Panc1 (cell line): ENCODE data around the gene UNC13B. TPM values are rescaled to one million over a fixed set of nuclear protein-coding genes. Genes with fewer than 3 reads are reported as not detected.

ENCODE experiments used
- ATAC-seq: fragments of 200-7000 bp; cut with Tn5 transposase; 2 replicates; pipeline ENCODE4 v1.9.1; 2020; ENCODE audit warnings: mild to moderate bottlenecking, moderate library complexity
- BruUV-seq: library from RNA; stranded (reverse); fragments of 400-500 nt; replicated peaks from 2 replicates; lab custom pipeline; 2021; lab: Mats Ljungman, UMichigan
- CTCF ChIA-PET: fragments of 300-600 bp; sonication (Branson Sonifier 250); formaldehyde crosslinking; loops from one replicate; lab custom pipeline; 2022; ENCODE audit warnings: antibody characterized with exemption; lab: Charles Lee
- POLR2A ChIA-PET: fragments of 300-600 bp; sonication (Branson Sonifier 250); formaldehyde crosslinking; loops from one replicate; lab custom pipeline; 2022; ENCODE audit warnings: antibody characterized with exemption; lab: Charles Lee
- DNase-seq: peaks from one replicate; pipeline ENCODE4 v3.0.0-alpha.2; 2010; ENCODE audit warnings: low read depth, low spot score
- H3K27ac ChIP-seq: 2 replicates; pipeline ENCODE4 v1.5.1; 2011; ENCODE audit warnings: mild to moderate bottlenecking, low read length, inconsistent platforms
- H3K27me3 ChIP-seq: fragments of 200-500 bp; sonication (Bioruptor generic); 2 replicates; pipeline ENCODE4 v1.6.0; 2014; ENCODE audit warnings: low read length, inconsistent platforms; ENCODE audit not compliant: control insufficient read depth, insufficient read depth
- H3K36me3 ChIP-seq: fragments of 200-500 bp; sonication (Bioruptor generic); 2 replicates; pipeline ENCODE4 v1.5.1; 2014; ENCODE audit warnings: inconsistent platforms, mild to moderate bottlenecking, low read length, moderate library complexity; ENCODE audit not compliant: control insufficient read depth, insufficient read depth
- H3K4me1 ChIP-seq: 2 replicates; pipeline ENCODE4 v1.5.1; 2011; ENCODE audit warnings: inconsistent platforms, mild to moderate bottlenecking, low read length, moderate library complexity; ENCODE audit not compliant: control insufficient read depth, insufficient read depth
- H3K4me3 ChIP-seq, 2 experiments: 2 replicates each; pipeline ENCODE4 v1.5.1; 2011 to 2012; ENCODE audit warnings: low read depth in 2 of 2, low read length in 2 of 2, mild to moderate bottlenecking in 2 of 2, inconsistent platforms in 1 of 2, moderate library complexity in 1 of 2
- H3K9me3 ChIP-seq: fragments of 200-500 bp; sonication (Bioruptor generic); 2 replicates; pipeline ENCODE4 v1.5.1; 2014; ENCODE audit warnings: low read depth, mild to moderate bottlenecking, inconsistent platforms, low read length, moderate library complexity; ENCODE audit not compliant: control insufficient read depth, insufficient read depth
- CTCF ChIP-seq: fragments of 450-650 bp; IDR thresholded peaks from 2 replicates; pipeline ENCODE4 v1.5.1; 2017; ENCODE audit warnings: mild to moderate bottlenecking
- POLR2AphosphoS5 ChIP-seq: IDR thresholded peaks from 2 replicates; pipeline ENCODE4 v1.6.1; 2012; ENCODE audit warnings: mild to moderate bottlenecking, low read depth, low read length, moderate library complexity
- SIN3A ChIP-seq: IDR thresholded peaks from 2 replicates; pipeline ENCODE4 v1.6.1; 2012; ENCODE audit warnings: low read depth, mild to moderate bottlenecking, low read length, moderate library complexity, borderline replicate concordance; ENCODE audit not compliant: insufficient read depth
- TCF7L2 ChIP-seq: IDR thresholded peaks from 2 replicates; pipeline ENCODE4 v1.6.1; 2011; ENCODE audit warnings: mild to moderate bottlenecking, low read depth, low read length, inconsistent platforms
- in situ Hi-C: cut with HindIII; loops from 2 replicates; pipeline ENCODE4 v1.10.0; 2016; ENCODE audit warnings: low sequenced_read_pairs, low pct_unique_long_range_greater_than_20kb
- intact Hi-C: fragments of 100-400 bp; cut with micrococcal nuclease; formaldehyde crosslinking; loops from one replicate; pipeline ENCODE4 v1.10.0; 2022; ENCODE audit not compliant: unreplicated experiment
- total RNA-seq: library from RNA; stranded (reverse); gene quantifications from one replicate; pipeline ENCODE4 v1.2.1, GENCODE V29; 2021; ENCODE audit not compliant: unreplicated experiment
- TF ChIP-seq, protein P1 (sequence below), 2 experiments: IDR thresholded peaks; 2 replicates each; pipeline ENCODE4 v1.6.1; 2011 to 2012; ENCODE audit warnings: low read depth in 2 of 2, control low read depth in 1 of 2, low read length in 1 of 2, mild to moderate bottlenecking in 1 of 2, moderate library complexity in 1 of 2; ENCODE audit not compliant: insufficient read depth in 1 of 2

The UNC13B gene
- total RNA-seq, 1 experiment from 2014 or later: 35.2 TPM

- H3K4me3 ChIP-seq: peak within 1 kb of the TSS; percentile 70 to 97
- no peak for TF ChIP-seq POLR2AphosphoS5
- peak; percentile 37 for TF ChIP-seq SIN3A
- peak; percentile 79 for ATAC-seq
- peaks cover 25% of the 10 kb centered on the region for H3K4me1 ChIP-seq
- intact Hi-C loops: loop anchor here (1.0 to 5.0 kb wide), 3 partner anchors 143 to 436 kb away; no protein-coding TSS in a partner anchor
- in situ Hi-C loops: no loop called here
- BruUV-seq: no TSS peak
- POLR2A ChIA-PET: interaction anchor here (0.5 to 3.0 kb wide), 7 partner anchors 13 to 487 kb away, joined by 3 to 12 read pairs (median 4); partner anchors contain the start of genes ARID3C, RUSC2, STOML2 and UNC13B
- DNase-seq: peak; percentile 80
- no peaks in the 10 kb centered on the region for H3K9me3 ChIP-seq
- peak within 1 kb of the TSS; percentile 75 for H3K27ac ChIP-seq
- H3K27me3 ChIP-seq: no peaks in the 10 kb centered on the region
- H3K36me3 ChIP-seq: no peaks in the 10 kb centered on the region
- CTCF ChIA-PET: interaction anchor here (0.6 to 1.4 kb wide), 5 partner anchors 13 to 374 kb away, joined by 3 to 9 read pairs (median 4); partner anchors contain the start of genes FANCG, RUSC2, STOML2 and UNC13B
These were observed 45.9 kb upstream of the UNC13B start, which contains the start of gene ATOSB for GRCh38 chr9:35115680-35116538. ATOSB (minus strand) TSS chr9:35115862; CDS start chr9:35108274, 7,588 bp downstream.

DNA sequence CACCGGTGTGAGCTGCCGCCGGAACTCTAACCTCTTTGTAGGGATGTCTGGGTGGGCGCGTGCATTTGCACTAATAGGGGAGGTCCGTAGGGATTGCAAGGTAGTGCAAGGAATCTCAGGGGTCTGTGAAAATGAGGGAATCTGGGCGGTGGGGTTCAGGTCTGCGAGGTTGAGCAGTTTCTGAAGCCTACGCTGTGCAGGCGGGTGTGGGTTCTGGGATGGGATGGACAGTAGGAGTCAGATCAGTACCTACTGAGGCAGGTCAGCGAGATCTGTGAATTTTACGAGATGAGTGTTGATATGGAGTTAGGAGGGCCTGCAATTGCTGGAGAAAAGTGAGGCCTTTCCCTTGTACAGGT, 45.3 kb upstream of the UNC13B start:
- H3K36me3 ChIP-seq: no peaks in the 10 kb centered on the region
- intact Hi-C loops: loop anchor here (1.0 to 5.0 kb wide), 3 partner anchors 143 to 436 kb away; no protein-coding TSS in a partner anchor
- BruUV-seq: no TSS peak
- ATAC-seq (peak; percentile 19), DNase-seq (no peak)
- peak overlapping the region; percentile 70 to 97 for H3K4me3 ChIP-seq
- in situ Hi-C loops: no loop called here
- POLR2A ChIA-PET: interaction anchor here (0.5 kb wide), 1 partner anchor 101 kb away, joined by 3 read pairs; no protein-coding TSS in a partner anchor
- peaks cover 24% of the 10 kb centered on the region for H3K4me1 ChIP-seq
- CTCF ChIA-PET: interaction anchor here (0.9 to 2.0 kb wide), 5 partner anchors 142 to 437 kb away, joined by 3 to 12 read pairs (median 4); no protein-coding TSS in a partner anchor
- H3K27ac ChIP-seq: peak overlapping the region; percentile 24; the same call in 1 of the 2 replicates
- no peaks in the 10 kb centered on the region for H3K9me3 ChIP-seq
- TF ChIP-seq TCF7L2: no peak
- TF ChIP-seq, protein P1, sequence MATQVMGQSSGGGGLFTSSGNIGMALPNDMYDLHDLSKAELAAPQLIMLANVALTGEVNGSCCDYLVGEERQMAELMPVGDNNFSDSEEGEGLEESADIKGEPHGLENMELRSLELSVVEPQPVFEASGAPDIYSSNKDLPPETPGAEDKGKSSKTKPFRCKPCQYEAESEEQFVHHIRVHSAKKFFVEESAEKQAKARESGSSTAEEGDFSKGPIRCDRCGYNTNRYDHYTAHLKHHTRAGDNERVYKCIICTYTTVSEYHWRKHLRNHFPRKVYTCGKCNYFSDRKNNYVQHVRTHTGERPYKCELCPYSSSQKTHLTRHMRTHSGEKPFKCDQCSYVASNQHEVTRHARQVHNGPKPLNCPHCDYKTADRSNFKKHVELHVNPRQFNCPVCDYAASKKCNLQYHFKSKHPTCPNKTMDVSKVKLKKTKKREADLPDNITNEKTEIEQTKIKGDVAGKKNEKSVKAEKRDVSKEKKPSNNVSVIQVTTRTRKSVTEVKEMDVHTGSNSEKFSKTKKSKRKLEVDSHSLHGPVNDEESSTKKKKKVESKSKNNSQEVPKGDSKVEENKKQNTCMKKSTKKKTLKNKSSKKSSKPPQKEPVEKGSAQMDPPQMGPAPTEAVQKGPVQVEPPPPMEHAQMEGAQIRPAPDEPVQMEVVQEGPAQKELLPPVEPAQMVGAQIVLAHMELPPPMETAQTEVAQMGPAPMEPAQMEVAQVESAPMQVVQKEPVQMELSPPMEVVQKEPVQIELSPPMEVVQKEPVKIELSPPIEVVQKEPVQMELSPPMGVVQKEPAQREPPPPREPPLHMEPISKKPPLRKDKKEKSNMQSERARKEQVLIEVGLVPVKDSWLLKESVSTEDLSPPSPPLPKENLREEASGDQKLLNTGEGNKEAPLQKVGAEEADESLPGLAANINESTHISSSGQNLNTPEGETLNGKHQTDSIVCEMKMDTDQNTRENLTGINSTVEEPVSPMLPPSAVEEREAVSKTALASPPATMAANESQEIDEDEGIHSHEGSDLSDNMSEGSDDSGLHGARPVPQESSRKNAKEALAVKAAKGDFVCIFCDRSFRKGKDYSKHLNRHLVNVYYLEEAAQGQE (IDR thresholded peaks at IDR 0.05; ENCODE audit: insufficient read depth in 1 of 2, low read depth in 2 of 2, low read length in 1 of 2): no peak
- TF ChIP-seq POLR2AphosphoS5: no peak
- no peak for TF ChIP-seq SIN3A
- no peak for TF ChIP-seq CTCF
- no peaks in the 10 kb centered on the region for H3K27me3 ChIP-seq
